Measurements from ENCODE around the gene SOX5. TPM values are rescaled to one million over a fixed set of nuclear protein-coding genes. Genes with fewer than 3 reads are reported as not detected.
"Not testable (repeated sequence)": the region's sequence is repeated elsewhere in the genome, so short reads cannot be mapped to it uniquely, and the experiment has no call there.

Gene SOX5
- total and polyA plus RNA-seq, 2 experiments from 2014 or later: 14.8 to 26.4 TPM

GRCh38 chr12:23726646-23727045, 222.8 kb downstream of the SOX5 start:
- no peaks in the 10 kb centered on the region for H3K4me1 ChIP-seq (ENCODE audit: insufficient read depth)
- H3K9me2 ChIP-seq (replicated peaks; ENCODE audit: insufficient read depth): no peaks in the 10 kb centered on the region
- H3K79me2 ChIP-seq: no peaks in the 10 kb centered on the region
- no peaks in the 10 kb centered on the region for H3K36me3 ChIP-seq (replicated peaks; ENCODE audit: insufficient read depth, low read depth)
- no peaks in the 10 kb centered on the region for H3K9me3 ChIP-seq (ENCODE audit: low read depth)
- peak overlapping the region; percentile 26 for H3K4me2 ChIP-seq
- no peak for DNase-seq (ENCODE audit: low spot score)
- no peak overlapping the region for H2AFZ ChIP-seq
- H3K27me3 ChIP-seq: no peaks in the 10 kb centered on the region
- H3K4me3 ChIP-seq: no peak overlapping the region
- no peaks in the 10 kb centered on the region for H4K20me1 ChIP-seq (ENCODE audit: insufficient read depth, poor library complexity, severe bottlenecking)
- 54% methylated on average over 2 of the region's 2 CpGs for WGBS (ENCODE audit: low lambda C conversion rate, missing lambda C conversion rate)
- TF ChIP-seq EZH2phosphoT487 (IDR thresholded peaks at IDR 0.05; ENCODE audit: low read depth, severe bottlenecking, unreplicated experiment): no peak
- H3K27ac ChIP-seq: peak overlapping the region; percentile 32

GRCh38 chr12:23722655-23723054, 226.8 kb downstream of the SOX5 start:
- H3K4me2 ChIP-seq: no peak overlapping the region
- no peaks in the 10 kb centered on the region for H4K20me1 ChIP-seq (ENCODE audit: insufficient read depth, poor library complexity, severe bottlenecking)
- 37% methylated on average over 7 of the region's 7 CpGs for WGBS (ENCODE audit: low lambda C conversion rate, missing lambda C conversion rate)
- H3K4me3 ChIP-seq: no peak overlapping the region
- H3K27ac ChIP-seq: no peak overlapping the region
- no peaks in the 10 kb centered on the region for H3K9me3 ChIP-seq (ENCODE audit: low read depth)
- no peaks in the 10 kb centered on the region for H3K9me2 ChIP-seq (replicated peaks; ENCODE audit: insufficient read depth)
- DNase-seq (ENCODE audit: low spot score): no peak
- no peaks in the 10 kb centered on the region for H3K36me3 ChIP-seq (replicated peaks; ENCODE audit: insufficient read depth, low read depth)
- no peak for TF ChIP-seq EZH2phosphoT487 (IDR thresholded peaks at IDR 0.05; ENCODE audit: low read depth, severe bottlenecking, unreplicated experiment)
- TF ChIP-seq, protein P1, sequence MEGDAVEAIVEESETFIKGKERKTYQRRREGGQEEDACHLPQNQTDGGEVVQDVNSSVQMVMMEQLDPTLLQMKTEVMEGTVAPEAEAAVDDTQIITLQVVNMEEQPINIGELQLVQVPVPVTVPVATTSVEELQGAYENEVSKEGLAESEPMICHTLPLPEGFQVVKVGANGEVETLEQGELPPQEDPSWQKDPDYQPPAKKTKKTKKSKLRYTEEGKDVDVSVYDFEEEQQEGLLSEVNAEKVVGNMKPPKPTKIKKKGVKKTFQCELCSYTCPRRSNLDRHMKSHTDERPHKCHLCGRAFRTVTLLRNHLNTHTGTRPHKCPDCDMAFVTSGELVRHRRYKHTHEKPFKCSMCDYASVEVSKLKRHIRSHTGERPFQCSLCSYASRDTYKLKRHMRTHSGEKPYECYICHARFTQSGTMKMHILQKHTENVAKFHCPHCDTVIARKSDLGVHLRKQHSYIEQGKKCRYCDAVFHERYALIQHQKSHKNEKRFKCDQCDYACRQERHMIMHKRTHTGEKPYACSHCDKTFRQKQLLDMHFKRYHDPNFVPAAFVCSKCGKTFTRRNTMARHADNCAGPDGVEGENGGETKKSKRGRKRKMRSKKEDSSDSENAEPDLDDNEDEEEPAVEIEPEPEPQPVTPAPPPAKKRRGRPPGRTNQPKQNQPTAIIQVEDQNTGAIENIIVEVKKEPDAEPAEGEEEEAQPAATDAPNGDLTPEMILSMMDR (IDR thresholded peaks at IDR 0.05; ENCODE audit: poor library complexity): no peak
- no peak for TF ChIP-seq EZH2 (IDR thresholded peaks at IDR 0.05; ENCODE audit: borderline replicate concordance)
- H3K79me2 ChIP-seq: no peaks in the 10 kb centered on the region
- no peaks in the 10 kb centered on the region for H3K27me3 ChIP-seq
- no peak overlapping the region for H2AFZ ChIP-seq
- no peaks in the 10 kb centered on the region for H3K4me1 ChIP-seq (ENCODE audit: insufficient read depth)

DNA sequence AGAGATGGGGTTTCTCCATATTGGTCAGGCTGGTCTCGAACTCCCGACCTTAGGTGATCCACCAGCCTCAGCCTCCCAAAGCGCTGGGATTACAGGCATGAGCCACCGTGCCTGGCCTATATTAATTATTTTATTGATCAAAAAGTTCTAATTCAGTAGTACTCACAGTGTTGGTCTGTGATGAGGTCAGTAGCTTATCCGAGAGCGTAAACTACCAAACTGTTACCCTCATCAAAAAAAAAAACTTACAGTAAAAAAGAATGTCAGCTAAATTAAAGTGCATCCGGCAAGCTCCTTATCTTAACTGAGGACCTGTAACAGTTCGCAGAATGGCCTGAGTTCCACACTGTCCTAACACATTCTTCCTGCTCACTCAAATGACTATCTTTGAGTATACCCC, 228.2 kb downstream of the SOX5 start:
- H3K9me2 ChIP-seq (replicated peaks; ENCODE audit: insufficient read depth): no peaks in the 10 kb centered on the region
- H3K36me3 ChIP-seq (replicated peaks; ENCODE audit: insufficient read depth, low read depth): no peaks in the 10 kb centered on the region
- no peaks in the 10 kb centered on the region for H3K27me3 ChIP-seq
- no peak overlapping the region for H3K4me2 ChIP-seq
- H3K4me3 ChIP-seq: no peak overlapping the region
- TF ChIP-seq, protein P1 (IDR thresholded peaks at IDR 0.05; ENCODE audit: poor library complexity): no peak
- TF ChIP-seq EZH2phosphoT487 (IDR thresholded peaks at IDR 0.05; ENCODE audit: low read depth, severe bottlenecking, unreplicated experiment) (no peak), EZH2 (IDR thresholded peaks at IDR 0.05; ENCODE audit: borderline replicate concordance) (no peak)
- H3K4me1 ChIP-seq (ENCODE audit: insufficient read depth): no peaks in the 10 kb centered on the region
- WGBS (ENCODE audit: low lambda C conversion rate, missing lambda C conversion rate): 93% methylated on average over 8 of the region's 8 CpGs
- H3K79me2 ChIP-seq: no peaks in the 10 kb centered on the region
- no peak overlapping the region for H2AFZ ChIP-seq
- H3K27ac ChIP-seq: no peak overlapping the region
- no peaks in the 10 kb centered on the region for H4K20me1 ChIP-seq (ENCODE audit: insufficient read depth, poor library complexity, severe bottlenecking)
- DNase-seq (ENCODE audit: low spot score): no peak
- no peaks in the 10 kb centered on the region for H3K9me3 ChIP-seq (ENCODE audit: low read depth)

DNA sequence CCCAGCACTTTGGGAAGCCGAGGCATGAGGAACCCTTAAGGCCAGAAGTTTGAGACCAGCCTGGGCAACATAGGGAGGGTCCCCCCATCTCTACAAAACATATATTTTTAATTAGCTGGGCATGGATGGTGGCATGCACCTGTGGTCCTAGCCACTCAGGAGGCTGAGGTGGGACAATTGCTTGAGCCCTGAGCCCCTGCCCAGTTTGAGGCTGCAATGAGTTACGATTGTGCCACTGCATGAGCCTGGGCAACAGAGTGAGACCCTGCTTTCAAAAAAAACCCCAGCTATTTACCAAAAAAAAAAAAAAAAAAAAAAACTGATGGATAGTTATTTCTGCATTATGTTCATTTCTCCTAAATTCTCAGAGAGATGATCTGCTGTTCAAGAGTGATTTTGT, 230.0 kb downstream of the SOX5 start:
- H3K4me3 ChIP-seq: no peak overlapping the region
- DNase-seq (ENCODE audit: low spot score): no peak
- WGBS (ENCODE audit: low lambda C conversion rate, missing lambda C conversion rate): 95% methylated on average over 2 of the region's 2 CpGs
- no peaks in the 10 kb centered on the region for H4K20me1 ChIP-seq (ENCODE audit: insufficient read depth, poor library complexity, severe bottlenecking)
- H3K27ac ChIP-seq: no peak overlapping the region
- H2AFZ ChIP-seq: no peak overlapping the region
- no peaks in the 10 kb centered on the region for H3K36me3 ChIP-seq (replicated peaks; ENCODE audit: insufficient read depth, low read depth)
- H3K9me3 ChIP-seq (ENCODE audit: low read depth): no peaks in the 10 kb centered on the region
- H3K9me2 ChIP-seq (replicated peaks; ENCODE audit: insufficient read depth): no peaks in the 10 kb centered on the region
- TF ChIP-seq EZH2phosphoT487 (IDR thresholded peaks at IDR 0.05; ENCODE audit: low read depth, severe bottlenecking, unreplicated experiment): no peak
- no peak for TF ChIP-seq EZH2 (IDR thresholded peaks at IDR 0.05; ENCODE audit: borderline replicate concordance)
- TF ChIP-seq, protein P1 (IDR thresholded peaks at IDR 0.05; ENCODE audit: poor library complexity): no peak
- H3K4me1 ChIP-seq (ENCODE audit: insufficient read depth): no peaks in the 10 kb centered on the region
- H3K79me2 ChIP-seq: no peaks in the 10 kb centered on the region
- H3K27me3 ChIP-seq: no peaks in the 10 kb centered on the region
- no peak overlapping the region for H3K4me2 ChIP-seq

GRCh38 chr12:23710361-23710760, 239.1 kb downstream of the SOX5 start:
- H3K4me3 ChIP-seq; H3K4me2 ChIP-seq; DNase-seq (ENCODE audit: low spot score); H3K9me2 ChIP-seq (replicated peaks; ENCODE audit: insufficient read depth); H3K36me3 ChIP-seq (replicated peaks; ENCODE audit: insufficient read depth, low read depth); H3K79me2 ChIP-seq; H4K20me1 ChIP-seq (ENCODE audit: insufficient read depth, poor library complexity, severe bottlenecking); H3K27me3 ChIP-seq; H3K9me3 ChIP-seq (ENCODE audit: low read depth); H3K27ac ChIP-seq; H3K4me1 ChIP-seq (ENCODE audit: insufficient read depth); H2AFZ ChIP-seq: not testable (repeated sequence)
- 90% methylated on average over 4 of the region's 4 CpGs for WGBS (ENCODE audit: low lambda C conversion rate, missing lambda C conversion rate)

All from hepatocyte (in vitro differentiated cells).